Colonic mucosa (tissue), 4 donors: ENCODE measurements around the gene TCEAL9. TPM values are rescaled to one million over a fixed set of nuclear protein-coding genes. Genes with fewer than 3 reads are reported as not detected.

Experiments
- DNase-seq: peaks from one replicate; pipeline ENCODE4 v3.0.0-alpha.2; 2020
- H3K27ac ChIP-seq: fragments of 200-600 bp; one replicate; pipeline ENCODE4 v1.8.0; 2021
- H3K27me3 ChIP-seq: fragments of 200-600 bp; one replicate; pipeline ENCODE4 v1.8.0; 2021
- H3K36me3 ChIP-seq: fragments of 200-600 bp; one replicate; pipeline ENCODE4 v1.8.0; 2021
- H3K4me1 ChIP-seq: fragments of 200-600 bp; one replicate; pipeline ENCODE4 v1.8.0; 2021; ENCODE audit warnings: mild to moderate bottlenecking
- H3K4me3 ChIP-seq: fragments of 200-600 bp; one replicate; pipeline ENCODE4 v1.8.0; 2021
- H3K9ac ChIP-seq, 2 donors: one replicate each; pipeline ENCODE4 v1.7.0; 2013; ENCODE audit warnings: control low read depth in 2 of 2, low read depth in 2 of 2, low read length in 2 of 2
- H3K9me3 ChIP-seq: fragments of 200-600 bp; one replicate; pipeline ENCODE4 v1.8.0; 2021
- intact Hi-C: fragments of 100-400 bp; cut with DNase I; formaldehyde crosslinking; loops from one replicate; pipeline ENCODE4 v1.14.1; 2022
- total RNA-seq, 2 donors: library from RNA; stranded (reverse); fragmentation: NEBNext Ultra II Directional in 1 of 2; extraction: Animal tissue kit (Norgen Biotek cat#: 25700) in 1 of 2; gene quantifications; one replicate each; pipeline ENCODE4 v1.2.1, GENCODE V29; 2021
- TF ChIP-seq, protein P1 (sequence below): fragments of 200-600 bp; IDR thresholded peaks from one replicate; pipeline ENCODE4 v1.8.0; 2022; ENCODE audit warnings: antibody characterized with exemption, mild to moderate bottlenecking
- donor health status: healthy.
- donor health status: DM: no; HTN: no; CAD: no.
- donor health status: DM: no; HTN: no; CAD: no.

The TCEAL9 gene
- total RNA-seq, 2 donors from 2014 or later, result 23.9 to 34.7 TPM

- Histone ChIP-seq H3K27ac (no peak overlapping the region), H3K36me3 (no peaks in the 10 kb centered on the region), H3K4me1 (no peaks in the 10 kb centered on the region), H3K9ac (no peak overlapping the region), H3K27me3 (no peaks in the 10 kb centered on the region), H3K4me3 (no peak overlapping the region), H3K9me3 (no peaks in the 10 kb centered on the region)
- no peak for DNase-seq
- intact Hi-C loops, result no loop called here
- TF ChIP-seq, protein P1, sequence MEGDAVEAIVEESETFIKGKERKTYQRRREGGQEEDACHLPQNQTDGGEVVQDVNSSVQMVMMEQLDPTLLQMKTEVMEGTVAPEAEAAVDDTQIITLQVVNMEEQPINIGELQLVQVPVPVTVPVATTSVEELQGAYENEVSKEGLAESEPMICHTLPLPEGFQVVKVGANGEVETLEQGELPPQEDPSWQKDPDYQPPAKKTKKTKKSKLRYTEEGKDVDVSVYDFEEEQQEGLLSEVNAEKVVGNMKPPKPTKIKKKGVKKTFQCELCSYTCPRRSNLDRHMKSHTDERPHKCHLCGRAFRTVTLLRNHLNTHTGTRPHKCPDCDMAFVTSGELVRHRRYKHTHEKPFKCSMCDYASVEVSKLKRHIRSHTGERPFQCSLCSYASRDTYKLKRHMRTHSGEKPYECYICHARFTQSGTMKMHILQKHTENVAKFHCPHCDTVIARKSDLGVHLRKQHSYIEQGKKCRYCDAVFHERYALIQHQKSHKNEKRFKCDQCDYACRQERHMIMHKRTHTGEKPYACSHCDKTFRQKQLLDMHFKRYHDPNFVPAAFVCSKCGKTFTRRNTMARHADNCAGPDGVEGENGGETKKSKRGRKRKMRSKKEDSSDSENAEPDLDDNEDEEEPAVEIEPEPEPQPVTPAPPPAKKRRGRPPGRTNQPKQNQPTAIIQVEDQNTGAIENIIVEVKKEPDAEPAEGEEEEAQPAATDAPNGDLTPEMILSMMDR, result no peak
These were observed 50.0 kb downstream of the TCEAL9 start for GRCh38 chrX:103406256-103406655.

- Histone ChIP-seq H3K4me3 (no peak overlapping the region), H3K4me1 (no peaks in the 10 kb centered on the region), H3K27ac (no peak overlapping the region), H3K9ac (no peak overlapping the region), H3K27me3 (no peaks in the 10 kb centered on the region), H3K36me3 (no peaks in the 10 kb centered on the region), H3K9me3 (no peaks in the 10 kb centered on the region)
- TF ChIP-seq, protein P1, result no peak
- intact Hi-C loops, result no loop called here
- DNase-seq, result no peak
These were observed 51.5 kb downstream of the TCEAL9 start for GRCh38 chrX:103407776-103408175.

Other genes starting within 250 kb of the TCEAL9 start
- gene BEX4, start 141.4 kb upstream of the TCEAL9 start, total RNA-seq, result 10 to 100 TPM in 1 of 2 donors, 1 to 10 TPM in 1; 7.6 to 16.4 TPM
- gene TCEAL8, start 101.4 kb upstream of the TCEAL9 start, total RNA-seq, result 10 to 100 TPM; 39.0 to 44.4 TPM
- gene TCEAL5, start 79.8 kb upstream of the TCEAL9 start, total RNA-seq, result under 1 TPM in 1 of 2 donors, not detected in 1; 0.35 TPM
- gene BEX2, start 45.5 kb upstream of the TCEAL9 start, total RNA-seq, result 1 to 10 TPM; 6.1 to 6.6 TPM
- 1 to 10 TPM in 1 of 2 donors, under 1 TPM in 1; 0.82 to 4.0 TPM for gene TCEAL7, start 26.3 kb upstream of the TCEAL9 start, total RNA-seq
- gene BEX3, start 20.0 kb downstream of the TCEAL9 start, total RNA-seq, result 10 to 100 TPM; 33.7 to 44.9 TPM
- gene RAB40A, start 163.0 kb downstream of the TCEAL9 start, total RNA-seq, result under 1 TPM; 0.10 to 0.16 TPM
- 10 to 100 TPM; 19.0 to 21.1 TPM for gene TCEAL4, start 229.0 kb downstream of the TCEAL9 start, total RNA-seq